Thyroid gland (tissue), 4 donors: ENCODE measurements around the gene STAC2. TPM values are rescaled to one million over a fixed set of nuclear protein-coding genes. Genes with fewer than 3 reads are reported as not detected.
A peak's percentile ranks its signal among the peaks of the same experiment; 100 is the strongest.

Experiments
- DNase-seq, 2 donors: peaks; one replicate each; pipeline ENCODE4 v3.0.0-alpha.2; 2019
- H3K27ac ChIP-seq, 3 donors: fragments of 200-600 bp; sonication (generic); 1 replicate in 2 of 3; 2 replicates in 1 of 3; pipeline ENCODE4 v1.5.1; 2016 to 2019; ENCODE audit warnings: mild to moderate bottlenecking in 1 of 3, moderate library complexity in 1 of 3
- H3K27me3 ChIP-seq: fragments of 200-600 bp; sonication (generic); one replicate; pipeline ENCODE4 v1.5.1; 2019
- H3K36me3 ChIP-seq, 2 donors: fragments of 200-600 bp; sonication (generic); one replicate each; pipeline ENCODE4 v1.5.1; 2016 to 2019
- H3K4me1 ChIP-seq, 2 donors: fragments of 200-600 bp; sonication (generic); one replicate each; pipeline ENCODE4 v1.5.1; 2017 to 2019
- H3K4me3 ChIP-seq, 3 donors: fragments of 200-600 bp; sonication (generic); replicated peaks in 1 of 3; 1 replicate in 2 of 3; 2 replicates in 1 of 3; pipeline ENCODE4 v1.5.1; 2016; ENCODE audit warnings: mild to moderate bottlenecking in 1 of 3
- H3K9me3 ChIP-seq: fragments of 200-600 bp; sonication (generic); one replicate; pipeline ENCODE4 v1.5.1; 2017
- POLR2A ChIP-seq, 2 donors: fragments of 450-650 bp; IDR thresholded peaks; one replicate each; pipeline ENCODE4 v1.6.1; 2017; ENCODE audit warnings: antibody characterized with exemption in 2 of 2, mild to moderate bottlenecking in 2 of 2, moderate library complexity in 1 of 2
- WGBS, 2 donors: methylation state at CpG; one replicate each; pipeline ENCODE4 v1.1.5; 2017; 5-methylcytosine and 5-hydroxymethylcytosine counted together
- intact Hi-C: fragments of 100-400 bp; cut with DNase I; formaldehyde crosslinking; loops from one replicate; pipeline ENCODE4 v1.15.1; 2023
- total RNA-seq, 4 donors: library from RNA; depleted of rRNA; stranded (reverse); fragments of >200 nt; gene quantifications; one replicate each; pipeline ENCODE4 v1.2.3, GENCODE V29; 2016
- TF ChIP-seq, protein P1 (sequence below), 6 experiments: fragments of 200-600 bp in 3 of 6; fragments of 450-650 bp in 3 of 6; sonication (generic) in 3 of 6; IDR thresholded peaks; one replicate each; pipeline ENCODE4 v1.5.1; 2016 to 2019; ENCODE audit warnings: antibody characterized with exemption in 6 of 6, mild to moderate bottlenecking in 2 of 6, inconsistent platforms in 1 of 6, moderate library complexity in 1 of 6

STAC2 gene
- total RNA-seq, 4 donors from 2014 or later = not detected

GRCh38 chr17:39244016-39244599, 18.4 kb upstream of the STAC2 start:
- no peak for DNase-seq
- intact Hi-C loops = loop anchor here (5.0 to 10.0 kb wide), 3 partner anchors 37 to 259 kb away; partner anchors contain the start of gene ARL5C
- H3K27ac ChIP-seq = no peak overlapping the region

GRCh38 chr17:39243155-39243554, 17.4 kb upstream of the STAC2 start:
- no peaks in the 10 kb centered on the region for H3K27me3 ChIP-seq
- H3K27ac ChIP-seq = no peak overlapping the region
- no peak for DNase-seq
- peaks cover 0 to 13% of the 10 kb centered on the region in 2 donors for H3K4me1 ChIP-seq
- 73 to 80% methylated on average over 8 of the region's 8 CpGs for WGBS, 2 donors
- no peak overlapping the region for H3K4me3 ChIP-seq
- no peaks in the 10 kb centered on the region for H3K36me3 ChIP-seq
- no peaks in the 10 kb centered on the region for H3K9me3 ChIP-seq
- intact Hi-C loops = loop anchor here (5.0 to 10.0 kb wide), 3 partner anchors 36 to 258 kb away; partner anchors contain the start of gene ARL5C
- TF ChIP-seq, protein P1, sequence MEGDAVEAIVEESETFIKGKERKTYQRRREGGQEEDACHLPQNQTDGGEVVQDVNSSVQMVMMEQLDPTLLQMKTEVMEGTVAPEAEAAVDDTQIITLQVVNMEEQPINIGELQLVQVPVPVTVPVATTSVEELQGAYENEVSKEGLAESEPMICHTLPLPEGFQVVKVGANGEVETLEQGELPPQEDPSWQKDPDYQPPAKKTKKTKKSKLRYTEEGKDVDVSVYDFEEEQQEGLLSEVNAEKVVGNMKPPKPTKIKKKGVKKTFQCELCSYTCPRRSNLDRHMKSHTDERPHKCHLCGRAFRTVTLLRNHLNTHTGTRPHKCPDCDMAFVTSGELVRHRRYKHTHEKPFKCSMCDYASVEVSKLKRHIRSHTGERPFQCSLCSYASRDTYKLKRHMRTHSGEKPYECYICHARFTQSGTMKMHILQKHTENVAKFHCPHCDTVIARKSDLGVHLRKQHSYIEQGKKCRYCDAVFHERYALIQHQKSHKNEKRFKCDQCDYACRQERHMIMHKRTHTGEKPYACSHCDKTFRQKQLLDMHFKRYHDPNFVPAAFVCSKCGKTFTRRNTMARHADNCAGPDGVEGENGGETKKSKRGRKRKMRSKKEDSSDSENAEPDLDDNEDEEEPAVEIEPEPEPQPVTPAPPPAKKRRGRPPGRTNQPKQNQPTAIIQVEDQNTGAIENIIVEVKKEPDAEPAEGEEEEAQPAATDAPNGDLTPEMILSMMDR (IDR thresholded peaks at IDR 0.05) = no peak
- TF ChIP-seq POLR2A (IDR thresholded peaks at IDR 0.05) = no peak

More at GRCh38 chr17:39244016-39244599, 18.4 kb upstream of the STAC2 start:
- no peaks in the 10 kb centered on the region for H3K9me3 ChIP-seq
- 45 to 51% methylated on average over 11 of the region's 11 CpGs for WGBS, 2 donors
- no peaks in the 10 kb centered on the region for H3K27me3 ChIP-seq
- no peaks in the 10 kb centered on the region for H3K36me3 ChIP-seq
- peaks cover 0 to 6% of the 10 kb centered on the region in 2 donors for H3K4me1 ChIP-seq
- no peak overlapping the region for H3K4me3 ChIP-seq
- TF ChIP-seq POLR2A (IDR thresholded peaks at IDR 0.05) = no peak
- TF ChIP-seq, protein P1 (IDR thresholded peaks at IDR 0.05) = no peak

DNA sequence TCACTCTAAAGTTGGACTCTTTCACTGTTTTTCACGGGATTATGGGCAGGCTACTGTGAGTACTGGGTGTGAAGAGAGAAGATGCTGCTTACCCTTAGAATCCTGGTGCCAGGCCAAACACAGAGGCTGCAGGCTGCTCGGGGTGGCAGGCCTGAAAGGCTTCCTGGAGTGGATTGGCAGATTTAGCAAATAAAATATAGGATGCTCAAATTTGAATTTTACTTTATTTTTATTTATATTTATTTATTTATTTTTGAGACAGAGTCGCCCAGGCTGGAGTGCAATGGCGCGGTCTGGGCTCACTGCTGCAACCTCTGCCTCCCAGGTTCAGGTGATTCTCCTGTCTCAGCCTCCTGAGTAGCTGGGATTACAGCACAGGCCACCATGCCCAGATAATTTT, 14.9 kb upstream of the STAC2 start:
- Histone ChIP-seq H3K4me1 (peaks cover 0 to 24% of the 10 kb centered on the region in 2 donors), H3K36me3 (no peaks in the 10 kb centered on the region), H3K4me3 (no peak overlapping the region), H3K27ac (no peak overlapping the region), H3K9me3 (no peaks in the 10 kb centered on the region), H3K27me3 (no peaks in the 10 kb centered on the region)
- DNase-seq = no peak
- intact Hi-C loops = loop anchor here (5.0 to 10.0 kb wide), 3 partner anchors 33 to 256 kb away; partner anchors contain the start of gene ARL5C
- WGBS, 2 donors = 79 to 84% methylated on average over 5 of the region's 5 CpGs
- no peak for TF ChIP-seq POLR2A (IDR thresholded peaks at IDR 0.05)
- TF ChIP-seq, protein P1 (IDR thresholded peaks at IDR 0.05) = no peak

DNA sequence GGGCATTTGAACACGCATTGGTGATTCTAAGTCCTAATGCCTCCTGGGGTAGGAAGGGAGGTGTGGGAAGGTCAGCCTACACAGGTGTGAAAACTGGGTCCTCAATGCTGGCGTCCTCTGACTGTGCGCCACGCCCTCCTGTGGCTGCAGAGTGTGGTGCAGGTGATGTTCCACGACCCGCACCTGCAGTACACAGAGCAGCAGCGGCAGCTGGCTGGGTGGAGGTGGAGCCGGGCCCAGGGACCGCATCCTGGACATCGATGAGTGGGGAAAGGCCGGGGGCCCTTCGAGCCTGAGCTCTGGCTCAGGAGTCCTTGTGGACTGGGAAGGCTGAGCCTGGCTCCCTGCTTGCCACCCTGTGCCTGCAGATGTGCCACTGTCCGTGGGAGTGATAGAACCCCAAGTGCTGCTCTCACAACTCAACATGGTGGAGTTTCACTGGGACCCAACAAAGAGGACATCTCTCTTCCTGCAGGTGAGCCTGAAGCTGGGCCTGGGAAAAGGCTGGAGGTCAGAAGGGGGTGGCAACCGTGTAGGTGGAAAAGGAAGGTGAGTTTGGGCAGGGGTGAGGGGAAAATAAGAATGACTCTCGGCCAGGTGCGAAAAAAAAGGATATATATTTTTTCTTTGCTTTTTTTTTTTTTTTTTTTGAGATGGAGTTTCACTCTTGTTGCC, 14.0 kb upstream of the STAC2 start:
- intact Hi-C loops = loop anchor here (5.0 to 10.0 kb wide), 4 partner anchors 32 to 255 kb away; partner anchors contain the start of gene ARL5C
- Histone ChIP-seq H3K27me3 (no peaks in the 10 kb centered on the region), H3K27ac (no peak overlapping the region), H3K36me3 (no peaks in the 10 kb centered on the region), H3K9me3 (no peaks in the 10 kb centered on the region), H3K4me1 (peaks cover 0 to 24% of the 10 kb centered on the region in 2 donors), H3K4me3 (no peak overlapping the region)
- WGBS, 2 donors = 29 to 35% methylated on average over 7 to 16 of the region's 16 CpGs
- TF ChIP-seq, protein P1 (IDR thresholded peaks at IDR 0.05) = peak in 5 of 6 experiments; percentile 40 to 57 (median 45)
- no peak for TF ChIP-seq POLR2A (IDR thresholded peaks at IDR 0.05)
- peak; percentile 52 to 53 for DNase-seq
